Rectal smooth muscle tissue (tissue), 1 donor: ENCODE results near the gene TMEM135.

ENCODE experiments used
- H3K27ac ChIP-seq: one replicate; pipeline ENCODE4 v1.7.0; 2013; ENCODE audit warnings: low read depth, low read length, inconsistent platforms
- H3K27me3 ChIP-seq: one replicate; pipeline ENCODE4 v1.7.0; 2013; ENCODE audit warnings: low read length; ENCODE audit not compliant: control insufficient read depth, insufficient read depth
- H3K36me3 ChIP-seq: one replicate; pipeline ENCODE4 v1.7.0; 2013; ENCODE audit warnings: low read length; ENCODE audit not compliant: control insufficient read depth, insufficient read depth
- H3K4me1 ChIP-seq: one replicate; pipeline ENCODE4 v1.7.0; 2013; ENCODE audit warnings: low read length; ENCODE audit not compliant: control insufficient read depth, insufficient read depth
- H3K4me3 ChIP-seq: one replicate; pipeline ENCODE4 v1.7.0; 2013; ENCODE audit warnings: low read length
- H3K9ac ChIP-seq: one replicate; pipeline ENCODE4 v1.7.0; 2013; ENCODE audit warnings: low read length

Gene TMEM135

DNA sequence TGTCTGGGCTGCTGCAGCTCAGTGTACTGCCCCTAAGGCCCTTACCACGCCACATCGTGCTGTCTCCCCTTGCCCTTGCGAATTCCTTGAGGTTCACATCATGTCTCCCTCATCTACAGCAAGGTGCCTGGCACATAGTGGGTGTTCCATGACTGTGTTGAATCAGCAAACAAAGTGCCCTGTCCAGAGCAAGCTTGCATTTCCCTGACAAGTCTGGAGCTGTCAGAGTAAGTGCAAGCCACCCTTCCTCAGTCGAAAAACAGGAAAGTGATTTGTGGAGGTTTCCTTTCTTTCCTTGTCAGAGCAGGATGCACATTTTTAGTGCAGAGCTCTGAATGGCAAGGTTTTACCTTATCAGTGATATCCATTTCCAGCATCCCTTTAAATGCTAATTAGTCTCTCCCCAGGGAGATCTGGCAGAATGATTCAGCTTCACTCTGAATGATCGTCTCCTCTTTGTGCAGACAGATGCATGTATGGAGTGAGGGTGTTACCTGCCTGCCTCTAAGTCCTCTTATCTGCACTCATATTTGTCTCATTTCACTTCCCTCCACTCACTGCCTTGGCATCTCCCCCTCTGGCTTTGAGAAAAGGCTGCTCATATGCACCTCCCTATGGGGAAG lies 331.2 kb downstream of the TMEM135 start:
- no peak overlapping the region for H3K4me3 ChIP-seq
- H3K4me1 ChIP-seq: no peaks in the 10 kb centered on the region
- H3K27me3 ChIP-seq: no peaks in the 10 kb centered on the region
- no peaks in the 10 kb centered on the region for H3K36me3 ChIP-seq
- no peak overlapping the region for H3K9ac ChIP-seq
- H3K27ac ChIP-seq: no peak overlapping the region

GRCh38 chr11:87369888-87370287 lies 332.2 kb downstream of the TMEM135 start:
- Histone ChIP-seq H3K9ac (no peak overlapping the region), H3K27me3 (no peaks in the 10 kb centered on the region), H3K27ac (no peak overlapping the region), H3K4me1 (no peaks in the 10 kb centered on the region), H3K36me3 (no peaks in the 10 kb centered on the region), H3K4me3 (no peak overlapping the region)

DNA sequence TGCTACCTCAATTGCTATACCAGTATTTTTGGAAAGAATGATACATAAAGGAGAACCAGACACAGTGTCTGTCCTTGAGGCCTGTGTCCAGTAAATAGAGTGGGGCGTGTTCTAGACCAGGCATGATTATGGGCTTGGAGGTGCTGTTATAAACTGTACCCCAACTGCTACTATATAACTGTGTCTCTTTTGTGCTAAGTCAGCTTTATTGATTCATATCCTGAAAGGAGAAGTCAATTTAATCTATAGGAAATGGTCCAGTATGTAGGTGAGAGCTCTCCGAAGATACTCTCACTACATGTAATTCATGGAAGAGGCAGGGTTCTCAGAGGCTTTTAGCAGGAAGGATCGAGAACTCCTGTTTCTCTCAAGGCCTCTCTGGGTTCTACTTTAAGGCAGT lies 334.3 kb downstream of the TMEM135 start:
- H3K27ac ChIP-seq: no peak overlapping the region
- no peaks in the 10 kb centered on the region for H3K27me3 ChIP-seq
- no peak overlapping the region for H3K9ac ChIP-seq
- H3K36me3 ChIP-seq: no peaks in the 10 kb centered on the region
- no peak overlapping the region for H3K4me3 ChIP-seq
- no peaks in the 10 kb centered on the region for H3K4me1 ChIP-seq
